GM19023 (cell line): Measurements from ENCODE around the gene SYT8.
"Not testable (repeated sequence)": the region's sequence is repeated elsewhere in the genome, so short reads cannot be mapped to it uniquely, and the experiment has no call there.

Experiments
- ATAC-seq: cut with Tn5 transposase; IDR thresholded peaks from one replicate; pipeline ENCODE4 v1.9.1; 2021; ENCODE audit warnings: mild to moderate bottlenecking, moderate library complexity; ENCODE audit not compliant: unreplicated experiment

The SYT8 gene

DNA sequence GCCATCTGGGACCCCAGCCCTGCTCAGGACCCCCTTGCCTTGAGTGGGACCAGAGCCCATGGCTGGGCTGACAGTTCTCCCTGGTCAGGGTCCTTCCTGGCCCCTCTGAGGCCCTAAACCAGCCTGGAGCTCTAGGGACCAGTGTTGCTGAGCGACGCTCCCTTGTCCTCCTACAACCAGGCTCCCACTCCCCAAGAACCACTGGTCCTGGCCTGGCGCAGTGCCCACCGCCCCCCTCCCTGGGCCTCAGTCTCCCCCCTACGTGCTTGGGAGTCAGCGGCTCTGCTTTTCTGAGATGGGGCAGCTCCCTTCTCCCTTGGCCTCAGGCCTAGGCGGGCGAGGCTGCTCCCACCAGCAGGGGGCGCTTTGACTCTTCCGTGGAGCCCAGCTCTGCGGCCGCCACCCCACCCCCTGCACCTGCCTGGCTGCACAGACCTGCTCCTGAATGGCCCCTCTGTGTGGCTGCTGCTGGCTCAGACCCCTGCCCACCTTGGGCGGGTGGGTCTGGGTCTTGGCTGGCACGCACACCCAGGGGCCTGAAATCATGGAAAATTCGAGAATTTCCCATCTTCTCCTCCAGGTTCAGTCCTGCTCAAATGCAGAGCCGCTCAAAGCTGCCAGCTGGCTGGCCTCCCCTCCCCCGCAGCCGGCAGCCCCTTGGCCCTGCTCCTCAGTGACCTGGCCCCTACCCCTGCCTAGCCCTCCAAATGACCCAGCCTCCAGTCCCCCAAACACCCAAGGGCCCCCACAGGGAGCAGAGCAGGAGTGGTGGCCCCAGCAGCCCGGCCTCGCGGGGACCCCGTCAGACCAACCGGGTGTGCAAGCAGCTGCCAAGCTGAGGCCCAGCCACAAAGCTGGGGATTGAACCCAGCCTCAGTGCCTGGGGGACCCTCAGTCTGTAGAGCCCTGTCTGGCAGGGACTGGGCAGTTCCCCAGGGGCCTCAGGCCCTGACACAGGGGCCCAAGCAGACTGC is 47.8 kb downstream of the SYT8 start:
- ATAC-seq = no peak

DNA sequence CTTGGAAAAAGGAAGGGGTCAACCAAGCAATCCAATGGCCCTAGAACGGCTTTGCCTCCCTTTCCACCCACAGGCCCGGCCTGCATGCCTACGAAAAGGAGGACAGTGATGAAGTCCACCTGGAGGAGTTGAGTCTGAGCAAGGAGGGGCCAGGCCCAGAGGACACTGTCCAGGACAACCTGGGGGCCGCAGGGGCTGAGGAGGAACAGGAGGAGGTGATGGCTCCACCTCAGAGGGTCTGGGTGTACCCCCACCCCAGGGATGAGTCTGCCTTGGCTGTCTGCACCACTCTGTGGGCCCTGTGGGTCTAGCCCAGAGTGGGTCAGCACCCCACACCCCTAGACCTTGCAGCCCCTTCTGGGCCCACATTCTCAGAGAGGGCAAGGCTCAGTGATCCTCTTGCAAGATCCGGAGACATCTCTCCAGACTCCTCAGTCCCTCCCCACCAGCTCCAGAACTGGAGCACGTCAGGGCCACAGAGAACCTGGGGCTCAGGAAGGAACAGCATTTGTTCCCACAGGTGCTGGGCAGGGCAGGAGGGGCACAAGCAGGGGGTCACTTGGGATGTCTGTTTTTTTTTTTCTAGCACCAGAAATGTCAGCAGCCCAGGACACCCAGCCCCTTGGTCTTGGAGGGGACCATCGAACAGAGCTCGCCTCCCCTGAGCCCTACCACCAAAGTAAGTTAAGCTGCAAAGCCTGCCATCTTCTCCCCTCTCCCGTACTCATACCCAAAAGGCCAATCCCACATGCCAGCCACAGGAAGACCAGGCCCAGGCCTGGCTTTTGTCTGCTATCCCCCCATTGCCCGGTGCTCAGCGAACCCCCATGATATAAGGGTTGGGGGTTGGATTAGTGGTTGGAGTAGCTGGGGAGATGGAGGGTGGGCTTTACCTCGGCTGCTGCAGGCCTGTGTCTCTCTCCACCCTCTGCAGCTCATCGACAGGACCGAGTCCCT is 48.8 kb downstream of the SYT8 start:
- no peak for ATAC-seq

DNA sequence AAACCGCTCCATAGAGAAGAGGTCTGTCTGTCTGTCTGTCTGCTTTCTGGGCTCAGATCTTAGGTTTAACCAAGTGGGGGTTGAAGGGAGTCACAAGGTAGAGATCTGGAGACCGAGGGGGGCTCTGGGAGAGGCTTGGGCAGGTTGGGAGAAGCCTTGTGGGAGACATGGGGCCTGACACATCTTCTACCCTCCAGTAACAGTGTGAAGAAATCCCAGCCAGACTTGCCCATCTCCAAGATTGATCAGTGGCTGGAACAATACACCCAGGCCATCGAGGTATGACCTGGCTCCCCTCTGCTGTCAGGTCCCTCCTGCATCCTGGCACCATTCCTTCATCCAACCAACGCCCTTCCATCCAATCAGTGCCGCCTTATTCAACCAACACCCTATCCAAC is 49.5 kb downstream of the SYT8 start:
- no peak for ATAC-seq

DNA sequence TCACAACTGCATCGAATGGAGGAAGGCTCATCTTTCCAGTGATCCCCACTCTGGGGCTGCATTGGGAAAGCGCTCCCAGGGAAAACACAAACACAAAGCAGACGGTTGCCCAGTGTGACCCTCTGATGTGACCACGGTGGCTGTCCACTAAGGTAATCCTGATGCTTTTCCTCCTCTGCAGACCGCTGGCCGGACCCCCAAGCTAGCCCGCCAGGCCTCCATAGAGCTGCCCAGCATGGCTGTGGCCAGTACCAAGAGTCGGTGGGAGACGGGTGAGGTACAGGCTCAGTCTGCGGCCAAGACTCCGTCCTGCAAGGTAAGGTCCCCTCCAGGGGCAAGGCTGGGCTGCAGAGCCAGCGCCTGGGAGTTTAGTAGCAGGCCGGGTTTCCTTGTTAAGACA is 51.8 kb downstream of the SYT8 start:
- not testable (repeated sequence) for ATAC-seq
